NCI-H2196 (cell line): Measurements from ENCODE around the gene ERBB2.

ENCODE experiments used
- DNase-seq: peaks from one replicate; lab custom pipeline; 2025; ENCODE audit not compliant: unreplicated experiment; lab: John Stamatoyannopoulos, UW

Gene ERBB2

DNA sequence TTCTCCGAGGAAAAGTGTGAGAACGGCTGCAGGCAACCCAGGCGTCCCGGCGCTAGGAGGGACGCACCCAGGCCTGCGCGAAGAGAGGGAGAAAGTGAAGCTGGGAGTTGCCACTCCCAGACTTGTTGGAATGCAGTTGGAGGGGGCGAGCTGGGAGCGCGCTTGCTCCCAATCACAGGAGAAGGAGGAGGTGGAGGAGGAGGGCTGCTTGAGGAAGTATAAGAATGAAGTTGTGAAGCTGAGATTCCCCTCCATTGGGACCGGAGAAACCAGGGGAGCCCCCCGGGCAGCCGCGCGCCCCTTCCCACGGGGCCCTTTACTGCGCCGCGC is at the start of gene ERBB2:
Gene ERBB2 (plus strand): TSS at position 247 of the 330 bp plus-strand sequence. CDS start 175 bp downstream, outside the sequence.
- DNase-seq: no peak

DNA sequence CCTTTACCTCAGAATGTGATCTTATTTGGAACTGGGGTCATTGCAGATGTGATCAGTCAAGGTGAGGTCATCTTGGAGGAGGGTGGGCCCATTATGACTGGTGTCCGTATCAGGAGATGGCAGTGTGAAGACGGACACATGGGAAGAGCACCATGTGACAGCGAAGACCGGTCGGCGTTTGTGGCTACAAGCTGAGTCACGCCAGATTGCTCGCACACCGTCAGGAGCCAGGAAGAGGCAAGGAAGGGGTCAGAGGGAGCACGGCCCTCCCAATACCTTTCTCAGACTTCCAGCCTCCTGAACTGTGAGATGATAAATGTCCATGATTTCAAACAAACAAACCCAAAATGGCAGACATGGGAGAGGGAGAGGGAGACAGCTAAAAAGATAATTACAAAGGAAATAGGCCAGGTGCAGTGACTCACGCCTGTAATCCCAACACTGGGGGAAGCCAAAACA is 49.7 kb upstream of the ERBB2 start:
- DNase-seq: no peak

DNA sequence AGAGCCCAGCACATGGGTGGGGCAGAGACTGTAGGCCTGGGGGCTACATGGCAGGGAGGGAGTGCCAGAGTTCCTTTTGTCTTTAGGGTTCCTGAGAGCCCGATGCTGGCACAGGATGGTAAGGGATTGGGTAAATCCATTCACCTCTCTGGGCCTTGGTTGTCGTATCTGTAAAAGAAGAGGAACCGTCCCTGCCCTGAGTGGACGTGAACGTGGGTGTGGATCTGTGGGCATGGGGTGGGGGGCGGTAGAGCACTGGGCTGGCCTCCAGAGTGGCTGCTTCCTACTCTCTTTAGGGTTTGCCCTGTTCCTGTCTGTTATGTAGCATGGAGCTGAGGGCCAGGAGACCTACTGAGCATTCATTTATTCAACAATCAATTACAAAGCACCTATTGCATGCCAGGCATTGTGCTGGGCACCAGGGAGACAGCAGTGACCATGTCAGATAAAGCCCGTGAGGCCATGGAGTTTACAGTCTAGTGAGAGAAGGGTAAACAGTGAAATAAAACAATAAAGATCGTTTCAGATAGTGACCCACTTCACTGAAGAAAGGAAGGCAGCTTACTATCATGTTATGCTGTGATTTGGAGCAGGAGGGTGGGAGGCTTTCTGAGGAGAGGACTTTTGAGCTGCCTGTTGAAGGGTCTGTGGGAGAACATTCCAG is 47.8 kb upstream of the ERBB2 start:
- DNase-seq: no peak

DNA sequence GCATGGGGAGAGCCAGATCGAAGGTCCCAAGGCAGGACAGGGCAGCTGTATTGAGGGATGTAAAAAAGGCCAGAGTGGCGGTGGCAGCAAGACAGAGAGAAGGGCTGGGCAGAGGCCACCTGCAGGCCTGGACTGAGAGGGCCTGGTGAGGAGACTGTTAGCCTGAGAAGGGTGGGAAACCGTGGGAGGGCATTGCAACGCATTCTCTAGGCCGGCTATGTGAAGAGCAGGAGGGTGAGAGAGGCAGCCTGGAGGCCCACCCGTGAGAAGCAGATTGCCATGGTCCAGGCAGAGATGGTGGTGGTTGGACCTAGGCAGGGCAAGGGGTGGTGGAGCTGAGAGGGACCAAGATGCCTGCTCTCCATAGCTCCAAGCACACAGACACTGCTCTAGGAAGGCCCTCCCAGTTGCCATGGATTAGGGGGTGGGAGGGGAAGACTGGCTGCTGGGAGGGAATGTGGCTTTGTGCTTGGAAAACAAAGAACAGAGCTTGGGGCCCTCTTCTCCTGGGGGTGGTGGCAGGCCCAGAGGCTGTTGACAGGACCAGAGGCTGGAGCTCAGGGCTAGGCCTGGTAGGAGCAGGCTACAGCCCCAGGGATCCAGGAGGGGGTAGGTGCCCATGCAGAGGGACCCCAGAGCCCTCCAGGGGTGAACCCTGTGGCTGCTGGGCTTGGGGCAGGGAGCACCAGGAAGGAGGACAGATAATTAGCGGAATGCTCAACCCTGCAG is 47.1 kb upstream of the ERBB2 start:
- DNase-seq: no peak

DNA sequence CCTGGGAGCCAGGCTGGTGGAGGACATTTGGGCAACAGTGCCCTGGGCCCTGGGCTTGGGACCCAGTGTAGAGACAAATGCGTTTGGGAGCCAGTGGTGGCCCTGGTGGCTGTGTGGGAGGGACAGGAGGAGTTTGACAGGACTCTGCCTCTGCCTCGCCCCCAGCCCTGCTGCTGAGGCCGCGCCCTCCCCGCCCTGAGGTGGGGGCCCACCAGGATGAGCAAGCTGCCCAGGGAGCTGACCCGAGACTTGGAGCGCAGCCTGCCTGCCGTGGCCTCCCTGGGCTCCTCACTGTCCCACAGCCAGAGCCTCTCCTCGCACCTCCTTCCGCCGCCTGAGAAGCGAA is 46.6 kb upstream of the ERBB2 start:
- DNase-seq: no peak

DNA sequence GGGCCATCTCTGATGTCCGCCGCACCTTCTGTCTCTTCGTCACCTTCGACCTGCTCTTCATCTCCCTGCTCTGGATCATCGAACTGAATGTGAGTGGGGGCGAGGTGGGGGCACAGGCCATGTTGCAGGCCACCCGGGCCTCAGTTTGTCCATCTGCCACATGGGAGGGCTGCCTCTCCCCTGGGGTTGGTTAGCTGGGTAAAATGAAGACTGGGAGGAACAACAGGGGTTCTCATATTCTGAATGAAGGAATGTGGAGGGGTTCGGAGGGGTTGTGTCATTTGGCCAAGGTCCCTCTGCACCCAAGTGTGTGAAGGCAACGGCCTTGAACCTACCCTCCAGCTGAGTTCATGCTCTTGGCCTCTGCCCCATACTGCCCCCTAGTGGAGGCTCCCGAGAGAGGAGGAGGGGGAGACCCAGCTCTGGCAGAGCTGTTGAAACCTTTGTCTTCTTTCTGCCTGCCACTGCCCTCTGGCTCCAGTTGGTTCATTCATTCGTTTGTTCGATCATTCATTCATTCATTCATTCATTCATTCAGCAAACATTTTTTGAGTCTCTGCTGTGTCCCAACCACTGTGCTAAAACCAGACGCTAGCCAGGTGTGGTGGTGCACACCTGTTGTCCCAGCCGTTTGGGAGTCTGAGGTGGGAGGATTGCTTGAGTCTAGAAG is 46.1 kb upstream of the ERBB2 start:
- DNase-seq: peak; percentile 50

DNA sequence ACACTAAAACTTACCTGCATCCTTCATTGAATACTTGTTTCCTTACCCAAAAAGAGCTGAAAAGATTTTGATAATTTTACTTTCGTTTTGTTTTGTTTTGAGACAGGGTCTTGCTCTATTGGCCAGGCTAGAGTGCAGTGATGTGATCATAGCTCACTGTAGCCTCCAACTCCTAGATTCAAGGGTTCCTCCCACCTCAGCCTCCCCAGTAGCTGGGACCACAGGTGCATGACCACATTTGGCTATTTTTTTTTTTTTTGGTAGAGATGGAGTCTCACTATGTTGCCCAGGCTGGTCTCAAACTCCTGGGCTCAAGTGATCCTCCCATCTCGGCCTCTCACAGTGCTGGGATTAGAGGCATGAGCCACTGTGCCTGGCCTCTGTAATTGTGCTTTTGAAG is 44.8 kb upstream of the ERBB2 start:
- no peak for DNase-seq

DNA sequence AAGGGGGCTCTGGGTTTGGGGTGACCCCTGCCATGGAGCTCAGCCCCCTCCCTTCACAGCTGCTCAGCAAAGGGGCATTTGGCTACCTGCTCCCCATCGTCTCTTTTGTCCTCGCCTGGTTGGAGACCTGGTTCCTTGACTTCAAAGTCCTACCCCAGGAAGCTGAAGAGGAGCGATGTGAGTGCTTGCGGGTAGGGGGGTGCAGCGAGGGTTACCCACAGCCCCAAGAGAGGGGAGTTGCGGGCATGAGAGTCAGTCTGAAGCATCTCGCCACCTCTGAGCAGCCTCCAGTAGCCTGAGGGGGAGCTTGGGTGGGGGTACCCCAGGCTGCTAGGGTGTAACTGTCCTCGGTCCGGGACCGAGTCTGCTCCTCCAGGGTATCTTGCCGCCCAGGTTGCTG is 41.5 kb upstream of the ERBB2 start:
- no peak for DNase-seq

DNA sequence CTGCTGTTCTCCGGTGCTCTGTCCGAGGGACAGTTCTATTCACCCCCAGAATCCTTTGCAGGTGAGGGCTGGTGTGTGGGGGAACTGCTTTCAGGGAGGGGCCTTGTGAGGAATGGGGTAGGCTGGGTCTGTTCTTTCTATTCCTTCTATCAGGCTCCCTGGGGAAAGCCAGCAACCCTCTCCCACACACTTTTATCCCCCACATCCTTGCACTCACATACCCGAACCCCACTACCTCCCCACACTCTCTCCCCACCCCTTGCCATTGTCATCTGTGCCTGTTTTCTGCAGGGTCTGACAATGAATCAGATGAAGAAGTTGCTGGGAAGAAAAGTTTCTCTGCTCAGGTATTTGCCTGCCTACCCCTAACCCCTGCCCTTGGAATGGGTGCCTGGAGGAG is 41.1 kb upstream of the ERBB2 start:
- DNase-seq: no peak

DNA sequence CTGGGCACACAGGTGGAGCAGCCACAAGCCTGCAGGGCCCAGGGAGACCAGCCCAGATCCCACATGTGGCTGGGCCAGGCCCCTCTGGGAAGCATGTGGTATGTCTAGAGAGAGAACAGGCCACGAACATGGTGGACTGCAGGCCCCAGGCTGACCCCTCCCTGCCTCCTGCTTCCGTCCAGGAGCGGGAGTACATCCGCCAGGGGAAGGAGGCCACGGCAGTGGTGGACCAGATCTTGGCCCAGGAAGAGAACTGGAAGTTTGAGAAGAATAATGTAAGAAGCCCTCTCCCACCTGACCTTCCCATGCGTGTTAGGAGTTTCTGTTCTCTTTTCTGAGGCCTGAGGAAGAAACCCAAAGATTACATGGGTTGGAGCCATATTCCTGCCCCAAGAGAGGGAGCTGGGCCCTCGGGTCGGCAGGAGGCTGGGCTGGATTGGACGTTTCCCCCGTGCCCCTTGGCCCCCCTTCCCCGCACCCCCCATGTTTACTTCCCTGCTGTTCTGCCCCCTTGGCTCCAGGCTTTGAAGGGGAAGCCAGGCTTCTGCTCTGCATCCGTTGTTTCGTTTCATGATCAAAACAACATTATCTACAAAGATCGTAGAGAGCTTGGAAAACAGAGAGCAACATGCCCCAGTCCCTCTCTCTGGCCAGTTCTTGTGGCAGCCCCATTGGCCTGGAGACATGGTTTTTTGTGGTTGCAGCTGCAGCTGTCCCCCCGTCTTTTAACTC is 40.4 kb upstream of the ERBB2 start:
- no peak for DNase-seq

DNA sequence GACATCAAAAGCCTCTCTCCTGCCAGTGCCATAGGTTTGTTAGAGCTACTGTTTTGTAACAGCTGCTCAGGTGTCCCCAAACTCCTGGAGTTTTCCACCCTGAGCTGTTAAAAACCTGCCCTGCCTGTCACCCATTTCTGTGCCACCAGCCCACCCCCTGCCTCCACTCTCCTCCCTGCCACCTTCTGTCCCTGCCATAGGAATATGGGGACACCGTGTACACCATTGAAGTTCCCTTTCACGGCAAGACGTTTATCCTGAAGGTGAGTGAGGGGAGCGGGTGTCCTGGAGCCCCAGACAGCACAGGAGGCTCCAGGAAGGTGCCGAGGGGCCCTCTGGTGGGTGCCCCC is 39.9 kb upstream of the ERBB2 start:
- DNase-seq: no peak

DNA sequence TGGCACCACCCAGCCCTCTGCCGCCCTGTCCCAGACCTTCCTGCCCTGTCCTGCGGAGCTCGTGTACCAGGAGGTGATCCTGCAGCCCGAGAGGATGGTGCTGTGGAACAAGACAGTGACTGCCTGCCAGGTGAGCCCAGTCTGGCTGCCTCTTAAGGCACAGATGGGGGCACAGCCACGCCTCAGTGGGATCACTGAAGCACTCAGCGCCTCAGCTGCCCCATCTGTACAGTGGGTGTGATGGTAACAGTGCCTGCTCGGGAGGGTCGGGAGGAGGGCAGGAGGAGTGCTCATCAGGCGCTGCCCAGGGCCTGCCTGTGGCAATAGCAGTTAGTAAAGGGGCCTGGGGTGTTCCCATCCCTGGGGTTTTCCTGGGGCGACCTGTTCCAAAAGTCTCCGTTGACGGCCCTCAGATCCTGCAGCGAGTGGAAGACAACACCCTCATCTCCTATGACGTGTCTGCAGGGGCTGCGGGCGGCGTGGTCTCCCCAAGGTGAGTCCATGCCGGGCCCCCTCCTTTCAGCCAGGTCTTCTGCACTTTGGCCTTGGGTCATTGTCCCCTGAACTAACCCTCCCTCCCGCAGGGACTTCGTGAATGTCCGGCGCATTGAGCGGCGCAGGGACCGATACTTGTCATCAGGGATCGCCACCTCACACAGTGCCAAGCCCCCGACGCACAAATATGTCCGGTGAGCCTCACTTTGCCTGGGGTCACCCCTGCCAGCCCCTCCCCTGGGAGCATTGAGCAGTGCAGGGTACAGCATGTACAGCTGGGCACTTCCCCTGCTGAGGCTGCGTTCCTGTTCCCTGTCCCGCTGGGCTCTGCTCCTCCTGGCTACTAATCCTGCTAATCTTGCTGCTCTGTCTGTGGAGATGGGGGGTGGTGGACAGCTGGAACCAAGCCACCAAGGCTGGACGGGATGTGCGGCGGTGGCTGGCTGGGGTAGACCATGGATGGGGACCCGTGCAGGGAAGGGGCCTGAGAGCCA is 39.2 kb upstream of the ERBB2 start:
- no peak for DNase-seq

DNA sequence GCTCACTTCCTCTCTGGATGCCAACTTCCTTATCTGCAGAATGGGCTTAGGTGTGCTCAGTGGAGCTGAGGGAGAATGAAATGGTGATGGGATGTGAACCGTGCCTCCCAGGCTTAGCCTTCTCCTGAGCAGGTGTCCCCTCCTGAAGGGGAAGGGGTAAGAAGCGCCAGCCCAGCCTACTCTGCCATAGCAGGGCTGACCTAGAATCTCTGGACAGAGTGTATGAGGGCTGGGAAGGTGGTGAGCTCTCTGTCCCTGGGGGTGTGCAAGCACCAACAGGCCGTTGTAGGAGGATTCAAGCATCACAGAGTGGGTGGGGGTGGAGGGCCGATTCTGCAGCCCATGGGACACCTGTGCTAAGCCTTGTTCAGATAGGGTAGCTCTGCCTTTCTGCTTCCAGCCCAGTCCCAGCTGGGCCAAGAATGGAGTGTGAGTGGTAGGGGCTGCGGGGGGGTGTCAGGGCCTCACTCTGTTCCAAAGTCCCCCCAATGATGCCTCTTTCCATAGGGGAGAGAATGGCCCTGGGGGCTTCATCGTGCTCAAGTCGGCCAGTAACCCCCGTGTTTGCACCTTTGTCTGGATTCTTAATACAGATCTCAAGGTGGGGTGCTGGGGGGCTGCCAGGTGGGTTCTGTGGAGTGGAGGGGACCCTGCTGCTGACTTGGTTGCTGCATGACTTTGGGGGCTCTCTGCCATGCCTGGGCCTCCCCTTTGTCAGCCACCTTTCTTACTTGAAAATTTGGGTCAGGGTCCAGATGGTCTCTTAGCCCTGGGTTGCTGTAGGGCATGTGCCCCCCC is 37.9 kb upstream of the ERBB2 start:
- no peak for DNase-seq

DNA sequence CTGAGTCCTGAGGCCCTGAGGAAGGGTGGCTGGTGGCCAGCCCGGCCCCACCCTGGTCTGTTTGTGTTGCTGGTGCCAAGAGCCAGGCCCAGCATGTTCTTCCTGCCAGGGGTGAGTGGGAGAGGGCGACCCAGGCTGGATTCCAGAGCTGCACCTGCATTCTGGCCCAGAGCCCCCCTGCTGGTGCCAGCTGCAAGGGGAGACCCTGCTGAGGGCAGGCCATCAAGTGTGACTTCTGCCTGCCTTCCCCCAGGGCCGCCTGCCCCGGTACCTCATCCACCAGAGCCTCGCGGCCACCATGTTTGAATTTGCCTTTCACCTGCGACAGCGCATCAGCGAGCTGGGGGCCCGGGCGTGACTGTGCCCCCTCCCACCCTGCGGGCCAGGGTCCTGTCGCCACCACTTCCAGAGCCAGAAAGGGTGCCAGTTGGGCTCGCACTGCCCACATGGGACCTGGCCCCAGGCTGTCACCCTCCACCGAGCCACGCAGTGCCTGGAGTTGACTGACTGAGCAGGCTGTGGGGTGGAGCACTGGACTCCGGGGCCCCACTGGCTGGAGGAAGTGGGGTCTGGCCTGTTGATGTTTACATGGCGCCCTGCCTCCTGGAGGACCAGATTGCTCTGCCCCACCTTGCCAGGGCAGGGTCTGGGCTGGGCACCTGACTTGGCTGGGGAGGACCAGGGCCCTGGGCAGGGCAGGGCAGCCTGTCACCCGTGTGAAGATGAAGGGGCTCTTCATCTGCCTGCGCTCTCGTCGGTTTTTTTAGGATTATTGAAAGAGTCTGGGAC is 37.1 kb upstream of the ERBB2 start:
- no peak for DNase-seq

DNA sequence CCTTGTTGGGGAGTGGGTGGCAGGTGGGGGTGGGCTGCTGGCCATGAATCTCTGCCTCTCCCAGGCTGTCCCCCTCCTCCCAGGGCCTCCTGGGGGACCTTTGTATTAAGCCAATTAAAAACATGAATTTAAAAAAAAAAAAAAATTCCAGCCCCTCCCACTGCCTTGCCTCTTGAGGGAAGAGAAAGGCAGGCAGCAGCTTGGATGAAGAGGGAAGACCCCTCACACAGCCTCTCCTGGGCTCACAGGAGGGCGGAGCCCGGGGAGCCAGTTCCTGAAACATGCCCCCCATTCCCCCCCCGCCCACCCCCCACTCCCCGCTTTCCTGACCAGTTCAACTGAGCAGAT is 36.5 kb upstream of the ERBB2 start:
- DNase-seq: no peak

DNA sequence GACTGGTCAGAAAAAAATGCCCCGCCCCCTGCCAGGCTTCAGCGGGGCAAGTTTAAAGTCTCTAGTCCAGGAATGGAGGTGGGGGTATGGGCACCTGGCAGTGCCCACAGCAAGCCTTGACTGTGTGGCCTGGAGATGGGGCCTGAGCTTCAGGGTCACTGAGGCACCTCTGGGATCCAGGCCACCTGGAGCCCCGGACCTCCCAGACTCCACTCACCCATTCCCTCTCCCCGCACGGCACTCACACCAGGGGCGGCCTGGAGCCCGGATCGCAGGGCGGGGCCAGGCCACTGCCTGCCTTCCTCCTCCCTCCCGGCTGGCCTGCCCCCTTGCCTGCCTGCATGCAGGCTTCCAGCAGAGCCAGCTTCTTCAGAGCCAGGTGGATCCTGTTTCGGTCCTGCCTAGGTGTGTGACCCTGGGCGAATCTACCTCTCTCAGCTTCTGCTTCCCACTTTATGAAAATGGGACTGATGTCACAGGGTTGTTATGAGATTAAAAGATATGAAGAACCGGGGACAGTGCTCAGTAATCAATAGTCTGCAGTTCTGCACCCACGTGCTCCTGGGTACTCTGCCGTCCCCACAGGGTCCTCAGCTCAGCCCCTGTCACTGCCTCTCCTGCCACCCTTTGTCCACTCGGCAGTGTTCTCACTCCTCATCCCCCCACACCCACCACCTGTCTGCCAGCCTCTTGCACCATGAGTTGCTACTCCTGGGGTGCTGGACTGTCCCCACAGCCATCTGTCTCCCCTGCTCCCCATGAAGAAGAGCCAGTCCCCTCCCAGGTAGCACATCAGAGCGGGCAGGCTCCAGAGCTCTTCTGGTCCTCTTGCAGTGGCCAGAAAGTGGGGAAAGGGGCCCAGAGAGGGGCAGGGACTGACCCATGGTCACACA is 35.9 kb upstream of the ERBB2 start:
- no peak for DNase-seq

DNA sequence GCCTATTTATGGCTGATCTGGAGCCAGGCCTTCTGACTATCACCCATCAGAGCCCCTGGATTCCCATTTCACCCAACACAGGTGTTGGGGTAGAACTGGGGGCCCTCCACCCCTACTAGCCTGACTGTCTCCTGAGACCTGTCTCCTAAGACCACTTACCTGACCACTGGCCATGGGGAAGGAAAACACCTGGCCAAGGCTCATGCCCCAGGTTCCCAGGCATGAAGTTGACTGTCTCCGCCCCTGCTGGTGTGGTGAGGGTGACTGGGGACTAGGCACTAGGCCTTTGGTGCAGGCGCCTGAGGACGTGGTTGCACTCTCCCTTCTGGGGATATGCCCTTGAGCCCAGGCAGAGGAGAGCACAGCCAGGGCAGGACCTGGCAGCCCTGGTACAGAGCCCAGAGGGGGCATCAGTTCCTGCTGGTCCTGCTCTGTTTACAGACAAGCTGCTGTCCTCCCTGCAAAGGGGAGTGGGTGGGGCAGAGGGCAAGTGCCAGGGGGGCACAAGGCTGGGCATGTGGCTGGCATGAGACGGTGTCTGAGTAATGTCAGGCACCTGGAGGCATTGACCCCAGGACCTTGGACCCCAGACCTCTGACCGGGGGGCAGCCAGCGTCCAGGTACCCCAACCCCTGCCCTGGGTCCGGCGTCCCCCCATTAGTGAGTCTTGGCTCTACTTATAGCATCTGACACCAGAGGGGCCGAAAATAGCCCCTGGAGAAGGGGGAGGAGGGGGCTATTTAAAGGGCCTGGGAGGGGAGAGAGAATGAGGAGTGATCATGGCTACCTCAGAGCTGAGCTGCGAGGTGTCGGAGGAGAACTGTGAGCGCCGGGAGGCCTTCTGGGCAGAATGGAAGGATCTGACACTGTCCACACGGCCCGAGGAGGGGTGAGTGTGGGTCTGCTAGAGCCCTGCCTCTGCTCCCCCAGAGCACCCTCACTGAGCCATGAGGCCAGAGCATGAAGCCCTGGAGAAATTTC is 35.0 kb upstream of the ERBB2 start, which contains the start of gene TCAP:
Gene TCAP (plus strand): TSS at position 769 of the 981 bp plus-strand sequence. CDS start 11 bp downstream, at position 780.
- DNase-seq: no peak
